Measurements from ENCODE around the gene SLC22A31.

DNA sequence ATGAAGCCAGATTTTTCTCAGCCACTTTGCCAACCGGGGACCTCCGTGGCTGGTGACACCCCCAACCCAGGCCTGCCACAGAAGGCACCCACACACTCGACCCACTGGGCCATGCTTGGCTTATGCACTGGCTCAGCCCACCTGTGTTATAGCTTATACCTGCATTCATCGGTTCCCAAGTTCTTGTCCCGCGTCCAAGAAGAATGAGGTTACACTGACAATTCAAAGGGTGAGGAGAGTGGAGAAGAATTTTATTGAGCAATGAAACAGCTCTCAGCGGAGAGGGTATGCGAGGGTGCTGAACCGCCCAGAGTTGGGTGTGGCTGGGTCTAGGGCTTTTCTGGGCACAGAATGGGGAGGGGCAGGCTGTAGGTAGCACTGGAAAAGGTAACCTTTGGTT, 51.0 kb downstream of the SLC22A31 start:
- TF ChIP-seq CTCF (IDR thresholded peaks at IDR 0.05; ENCODE audit: low read length) (no peak), EZH2 (optimal IDR thresholded peaks at IDR 0.05; ENCODE audit: low read depth, low read length) (no peak)

Data from MM.1S (cell line).